Measurements from ENCODE around the gene TMEM62. TPM values are rescaled to one million over a fixed set of nuclear protein-coding genes. Genes with fewer than 3 reads are reported as not detected.
A peak's percentile ranks its signal among the peaks of the same experiment; 100 is the strongest.

The TMEM62 gene
- total RNA-seq = 10 to 100 TPM; 14.8 to 20.2 (median 16.4) TPM
- 24.7 TPM for total RNA-seq (2013)
- 5.1 to 28.7 (median 15.5) reads per million in 29 experiments for total RNA-seq

GRCh38 chr15:43133430-43134156 is at the start of gene TMEM62:
TSS of gene TMEM62 (plus strand) at chr15:43133586. CDS start at chr15:43133803, 217 bp downstream.
- Mint-ChIP-seq H3K4me1 (peaks cover 20 to 31% (median 21%) of the 10 kb centered on the region in 3 donors), H3K27ac (peak within 1 kb of the TSS; percentile 89), H3K9me3 (peaks cover 0 to 3% (median 0%) of the 10 kb centered on the region in 3 donors), H3K4me3 (peak within 1 kb of the TSS; percentile 90 to 93 (median 92)), H3K27me3 (peaks cover 0 to 3% of the 10 kb centered on the region in 2 donors), H3K36me3 (peaks cover 14% of the 10 kb centered on the region)
- H3K4me3 ChIP-seq (ENCODE audit: control insufficient read depth in 1 of 2, extremely low read depth in 1 of 2, low read length in 1 of 2) = peak within 1 kb of the TSS; percentile 81 to 88
- peaks cover 0 to 2% of the 10 kb centered on the region in 2 experiments for H3K27me3 ChIP-seq (replicated peaks in 1 of 2; ENCODE audit: control insufficient read depth in 2 of 2, extremely low read depth in 1 of 2, insufficient read depth in 2 of 2, low read length in 1 of 2)
- ATAC-seq (replicated peaks in 1 of 4) = peak; percentile 77 to 82 (median 81)
- peaks cover 3 to 17% of the 10 kb centered on the region in 2 donors for H3K36me3 ChIP-seq (ENCODE audit: control insufficient read depth in 2 of 2, extremely low read depth in 1 of 2, insufficient read depth in 1 of 2, low read length in 1 of 2)
- ChIA-PET POLR2A (interaction anchor here in 1 of 2 donors (0.5 kb wide), 1 partner anchor 611 kb away, joined by 8 read pairs; no protein-coding TSS in a partner anchor), CTCF (interaction anchor here in 1 of 2 donors (1.0 to 1.2 kb wide), 2 partner anchors 12 to 28 kb away, joined by 4 read pairs; partner anchors contain the start of gene UBR1)
- H3K9me3 ChIP-seq = no peaks in the 10 kb centered on the region
- peak within 1 kb of the TSS; percentile 82 for H3K27ac ChIP-seq (ENCODE audit: low read length)
- peak; percentile 20 to 69 (median 45) for DNase-seq
- WGBS (ENCODE audit: insufficient coverage) = under 1% methylated on average over 66 of the region's 66 CpGs
- H3K4me1 ChIP-seq (ENCODE audit: control insufficient read depth in 1 of 2, extremely low read depth in 1 of 2, insufficient read depth in 2 of 2, low read length in 2 of 2) = peaks cover 5 to 15% of the 10 kb centered on the region in 2 experiments

- Histone ChIP-seq H3K4me3 (ENCODE audit: control insufficient read depth in 1 of 2, extremely low read depth in 1 of 2, low read length in 1 of 2) (no peak overlapping the region), H3K27ac (ENCODE audit: low read length) (no peak overlapping the region), H3K36me3 (ENCODE audit: control insufficient read depth in 2 of 2, extremely low read depth in 1 of 2, insufficient read depth in 1 of 2, low read length in 1 of 2) (peaks cover 7 to 27% of the 10 kb centered on the region in 2 donors), H3K4me1 (ENCODE audit: control insufficient read depth in 1 of 2, extremely low read depth in 1 of 2, insufficient read depth in 2 of 2, low read length in 2 of 2) (peaks cover 0 to 2% of the 10 kb centered on the region in 2 experiments), H3K27me3 (replicated peaks in 1 of 2; ENCODE audit: control insufficient read depth in 2 of 2, extremely low read depth in 1 of 2, insufficient read depth in 2 of 2, low read length in 1 of 2) (no peaks in the 10 kb centered on the region), H3K9me3 (no peaks in the 10 kb centered on the region)
- Mint-ChIP-seq H3K4me1 (peaks cover 28 to 36% (median 29%) of the 10 kb centered on the region in 3 donors), H3K9me3 (no peaks in the 10 kb centered on the region), H3K27me3 (no peaks in the 10 kb centered on the region), H3K36me3 (peaks cover 40% of the 10 kb centered on the region), H3K27ac (no peak overlapping the region), H3K4me3 (no peak overlapping the region)
- ChIA-PET POLR2A (no interaction called here), CTCF (no interaction called here)
- ATAC-seq (replicated peaks in 1 of 4) (no peak), DNase-seq (no peak)
These were observed 47.5 kb upstream of the TMEM62 start for GRCh38 chr15:43085921-43086320.

- ChIA-PET CTCF (no interaction called here), POLR2A (no interaction called here)
- Histone ChIP-seq H3K4me3 (ENCODE audit: control insufficient read depth in 1 of 2, extremely low read depth in 1 of 2, low read length in 1 of 2) (no peak overlapping the region), H3K36me3 (ENCODE audit: control insufficient read depth in 2 of 2, extremely low read depth in 1 of 2, insufficient read depth in 1 of 2, low read length in 1 of 2) (peaks cover 7 to 27% of the 10 kb centered on the region in 2 donors), H3K27me3 (replicated peaks in 1 of 2; ENCODE audit: control insufficient read depth in 2 of 2, extremely low read depth in 1 of 2, insufficient read depth in 2 of 2, low read length in 1 of 2) (no peaks in the 10 kb centered on the region), H3K27ac (ENCODE audit: low read length) (no peak overlapping the region), H3K4me1 (ENCODE audit: control insufficient read depth in 1 of 2, extremely low read depth in 1 of 2, insufficient read depth in 2 of 2, low read length in 2 of 2) (peaks cover 0 to 2% of the 10 kb centered on the region in 2 experiments), H3K9me3 (no peaks in the 10 kb centered on the region)
- Mint-ChIP-seq H3K36me3 (peaks cover 38% of the 10 kb centered on the region), H3K4me3 (no peak overlapping the region), H3K27ac (peak overlapping the region; percentile 15 to 41), H3K27me3 (no peaks in the 10 kb centered on the region), H3K9me3 (no peaks in the 10 kb centered on the region), H3K4me1 (peaks cover 29 to 36% (median 30%) of the 10 kb centered on the region in 3 donors)
- no CpG with 5 or more reads among the region's 1 CpG for WGBS (ENCODE audit: insufficient coverage)
- no peak for DNase-seq
- ATAC-seq (replicated peaks in 1 of 4) = no peak
These were observed 46.8 kb upstream of the TMEM62 start for GRCh38 chr15:43086551-43086950.

- H3K4me3 ChIP-seq (ENCODE audit: control insufficient read depth in 1 of 2, extremely low read depth in 1 of 2, low read length in 1 of 2) = no peak overlapping the region
- Mint-ChIP-seq H3K27me3 (no peaks in the 10 kb centered on the region), H3K36me3 (peaks cover 25% of the 10 kb centered on the region), H3K27ac (no peak overlapping the region), H3K4me3 (no peak overlapping the region), H3K9me3 (no peaks in the 10 kb centered on the region), H3K4me1 (peaks cover 47 to 54% (median 52%) of the 10 kb centered on the region in 3 donors)
- no peaks in the 10 kb centered on the region for H3K9me3 ChIP-seq
- no CpG with 5 or more reads among the region's 4 CpGs for WGBS (ENCODE audit: insufficient coverage)
- H3K27me3 ChIP-seq (replicated peaks in 1 of 2; ENCODE audit: control insufficient read depth in 2 of 2, extremely low read depth in 1 of 2, insufficient read depth in 2 of 2, low read length in 1 of 2) = no peaks in the 10 kb centered on the region
- ATAC-seq (replicated peaks in 1 of 4) (no peak), DNase-seq (no peak)
- H3K36me3 ChIP-seq (ENCODE audit: control insufficient read depth in 2 of 2, extremely low read depth in 1 of 2, insufficient read depth in 1 of 2, low read length in 1 of 2) = peaks cover 0 to 7% of the 10 kb centered on the region in 2 donors
- no peak overlapping the region for H3K27ac ChIP-seq (ENCODE audit: low read length)
- peaks cover 0 to 5% of the 10 kb centered on the region in 2 experiments for H3K4me1 ChIP-seq (ENCODE audit: control insufficient read depth in 1 of 2, extremely low read depth in 1 of 2, insufficient read depth in 2 of 2, low read length in 2 of 2)
- POLR2A ChIA-PET = interaction anchor here (0.6 kb wide), 3 partner anchors 10 to 32 kb away, joined by 3 to 10 read pairs (median 9); no protein-coding TSS in a partner anchor
- CTCF ChIA-PET = interaction anchor here in 1 of 2 donors (0.6 to 1.7 kb wide), 2 partner anchors 18 to 64 kb away, joined by 3 to 4 read pairs; no protein-coding TSS in a partner anchor
These were observed 41.5 kb upstream of the TMEM62 start for GRCh38 chr15:43091859-43092258.

GRCh38 chr15:43093026-43093425 is 40.4 kb upstream of the TMEM62 start:
- POLR2A ChIA-PET = interaction anchor here in 1 of 2 donors (0.6 to 0.7 kb wide), 2 partner anchors 86 to 99 kb away, joined by 3 read pairs; no protein-coding TSS in a partner anchor
- WGBS (ENCODE audit: insufficient coverage) = no CpG with 5 or more reads among the region's 1 CpG

GRCh38 chr15:43094416-43095030 is 38.9 kb upstream of the TMEM62 start:
- H3K36me3 ChIP-seq (ENCODE audit: control insufficient read depth in 2 of 2, extremely low read depth in 1 of 2, insufficient read depth in 1 of 2, low read length in 1 of 2) = peaks cover 0 to 9% of the 10 kb centered on the region in 2 donors
- no peak overlapping the region for H3K27ac ChIP-seq (ENCODE audit: low read length)
- WGBS (ENCODE audit: insufficient coverage) = no CpG with 5 or more reads among the region's 1 CpG
- peaks cover 58 to 68% (median 64%) of the 10 kb centered on the region in 3 donors for H3K4me1 Mint-ChIP-seq
- H3K9me3 ChIP-seq = no peaks in the 10 kb centered on the region
- no peaks in the 10 kb centered on the region for H3K27me3 Mint-ChIP-seq
- no peak overlapping the region for H3K27ac Mint-ChIP-seq
- H3K9me3 Mint-ChIP-seq = no peaks in the 10 kb centered on the region
- H3K27me3 ChIP-seq (replicated peaks in 1 of 2; ENCODE audit: control insufficient read depth in 2 of 2, extremely low read depth in 1 of 2, insufficient read depth in 2 of 2, low read length in 1 of 2) = no peaks in the 10 kb centered on the region
- POLR2A ChIA-PET = no interaction called here
- ATAC-seq (replicated peaks in 1 of 4) (no peak), DNase-seq (no peak)
- H3K4me3 Mint-ChIP-seq = no peak overlapping the region
- no peak overlapping the region for H3K4me3 ChIP-seq (ENCODE audit: control insufficient read depth in 1 of 2, extremely low read depth in 1 of 2, low read length in 1 of 2)
- peaks cover 33% of the 10 kb centered on the region for H3K36me3 Mint-ChIP-seq
- peaks cover 4 to 5% of the 10 kb centered on the region in 2 experiments for H3K4me1 ChIP-seq (ENCODE audit: control insufficient read depth in 1 of 2, extremely low read depth in 1 of 2, insufficient read depth in 2 of 2, low read length in 2 of 2)
- CTCF ChIA-PET = interaction anchor here in 1 of 2 donors (0.6 kb wide), 1 partner anchor 9 kb away, joined by 3 read pairs; no protein-coding TSS in a partner anchor

More at GRCh38 chr15:43093026-43093425, 40.4 kb upstream of the TMEM62 start:
- CTCF ChIA-PET = interaction anchor here in 1 of 2 donors (1.0 kb wide), 1 partner anchor 11 kb away, joined by 3 read pairs; no protein-coding TSS in a partner anchor
- H3K4me3 ChIP-seq (ENCODE audit: control insufficient read depth in 1 of 2, extremely low read depth in 1 of 2, low read length in 1 of 2) = no peak overlapping the region
- Mint-ChIP-seq H3K27me3 (no peaks in the 10 kb centered on the region), H3K27ac (no peak overlapping the region), H3K4me1 (peaks cover 55 to 61% (median 57%) of the 10 kb centered on the region in 3 donors), H3K4me3 (no peak overlapping the region), H3K36me3 (peaks cover 31% of the 10 kb centered on the region), H3K9me3 (no peaks in the 10 kb centered on the region)
- no peak for DNase-seq
- H3K4me1 ChIP-seq (ENCODE audit: control insufficient read depth in 1 of 2, extremely low read depth in 1 of 2, insufficient read depth in 2 of 2, low read length in 2 of 2) = peaks cover 4 to 5% of the 10 kb centered on the region in 2 experiments
- H3K27ac ChIP-seq (ENCODE audit: low read length) = no peak overlapping the region
- no peaks in the 10 kb centered on the region for H3K9me3 ChIP-seq
- H3K27me3 ChIP-seq (replicated peaks in 1 of 2; ENCODE audit: control insufficient read depth in 2 of 2, extremely low read depth in 1 of 2, insufficient read depth in 2 of 2, low read length in 1 of 2) = no peaks in the 10 kb centered on the region
- H3K36me3 ChIP-seq (ENCODE audit: control insufficient read depth in 2 of 2, extremely low read depth in 1 of 2, insufficient read depth in 1 of 2, low read length in 1 of 2) = peaks cover 0 to 7% of the 10 kb centered on the region in 2 donors
- ATAC-seq (replicated peaks in 1 of 4) = no peak

Data from T-cell (primary cell).